H7 (cell line): ENCODE results near the gene EXOC3. TPM values are rescaled to one million over a fixed set of nuclear protein-coding genes. Genes with fewer than 3 reads are reported as not detected.
A peak's percentile ranks its signal among the peaks of the same experiment; 100 is the strongest.

ENCODE experiments used
- DNase-seq: peaks from one replicate; pipeline ENCODE4 v3.0.0; 2012
- H3K27me3 ChIP-seq: 2 replicates; pipeline ENCODE4 v1.6.0; 2011; ENCODE audit warnings: mild to moderate bottlenecking, low read length; ENCODE audit not compliant: control insufficient read depth, insufficient read depth
- H3K36me3 ChIP-seq: replicated peaks from 2 replicates; pipeline ENCODE4 v1.5.1; 2011; ENCODE audit warnings: low read length; ENCODE audit not compliant: control insufficient read depth, insufficient read depth
- H3K4me3 ChIP-seq: 2 replicates; pipeline ENCODE4 v1.5.1; 2011; ENCODE audit warnings: low read depth, mild to moderate bottlenecking, control low read depth, low read length, moderate library complexity; ENCODE audit not compliant: insufficient read depth
- total RNA-seq: library from RNA; depleted of rRNA; stranded (reverse); fragments of >200 nt; shearing (Covaris generic); gene quantifications from 2 replicates; pipeline ENCODE4 v1.2.3, GENCODE V29; 2014

The EXOC3 gene
- total RNA-seq, 1 experiment from 2014 or later, result 24.1 TPM

DNA sequence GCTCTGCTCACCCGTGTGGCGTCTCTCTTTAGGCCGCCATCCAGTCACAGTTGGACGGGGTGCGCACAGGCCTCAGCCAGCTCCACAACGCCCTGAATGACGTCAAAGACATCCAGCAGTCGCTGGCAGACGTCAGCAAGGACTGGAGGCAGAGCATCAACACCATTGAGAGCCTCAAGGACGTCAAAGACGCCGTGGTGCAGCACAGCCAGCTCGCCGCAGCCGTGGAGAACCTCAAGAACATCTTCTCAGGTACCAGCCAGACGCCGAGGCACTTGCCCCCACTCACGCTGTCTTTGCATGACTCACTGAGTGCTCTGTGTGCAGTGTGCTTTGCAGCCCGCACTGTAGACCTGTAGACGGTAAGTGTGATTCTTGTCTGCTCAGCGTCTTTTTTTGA lies 4.5 kb downstream of the EXOC3 start:
- Histone ChIP-seq H3K36me3 (peaks cover 19% of the 10 kb centered on the region), H3K27me3 (no peaks in the 10 kb centered on the region), H3K4me3 (no peak overlapping the region)
- no peak for DNase-seq

DNA sequence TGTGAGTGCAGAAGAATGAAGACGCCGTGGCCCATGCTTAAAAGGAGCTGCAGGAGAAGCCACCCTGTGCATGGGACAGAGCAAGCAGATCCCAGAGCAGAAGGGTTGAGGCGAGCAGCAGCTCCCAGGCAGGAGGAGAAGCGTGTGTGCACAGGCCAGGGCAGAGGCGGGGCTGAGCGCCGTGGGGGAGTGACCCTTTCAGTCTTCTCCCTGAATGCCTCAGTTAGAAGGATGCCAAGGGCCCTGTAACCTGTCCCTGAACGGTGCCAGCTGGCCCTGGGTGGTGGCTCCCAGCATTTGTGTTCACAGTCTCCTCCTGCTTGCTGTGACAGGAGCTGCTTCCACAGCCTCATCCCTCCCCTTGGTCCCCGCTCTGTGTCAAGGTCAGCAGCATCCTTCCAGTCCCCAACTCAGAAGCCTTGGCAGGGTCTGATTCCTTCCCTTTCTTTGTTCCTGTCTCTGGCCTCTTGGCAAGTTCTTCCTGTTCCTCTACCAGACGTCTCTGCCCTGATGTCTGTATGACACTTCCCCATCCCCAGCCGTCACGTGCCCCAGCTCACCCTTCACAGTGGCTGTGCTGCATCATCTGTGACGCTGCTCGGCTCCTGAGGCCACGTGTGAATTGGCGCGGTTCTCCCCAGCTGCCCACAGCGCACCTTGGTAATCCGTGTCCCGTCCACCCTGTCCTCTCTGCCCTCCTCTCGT lies 5.2 kb downstream of the EXOC3 start:
- no peak for DNase-seq
- H3K36me3 ChIP-seq, result peaks cover 22% of the 10 kb centered on the region

GRCh38 chr5:448766-449090 lies 5.8 kb downstream of the EXOC3 start:
- Histone ChIP-seq H3K4me3 (no peak overlapping the region), H3K36me3 (peaks cover 23% of the 10 kb centered on the region), H3K27me3 (no peaks in the 10 kb centered on the region)
- DNase-seq, result no peak

More for the DNA sequence above, 5.2 kb downstream of the EXOC3 start:
- no peak overlapping the region for H3K4me3 ChIP-seq
- no peaks in the 10 kb centered on the region for H3K27me3 ChIP-seq

GRCh38 chr5:449151-449550 lies 6.2 kb downstream of the EXOC3 start:
- Histone ChIP-seq H3K36me3 (peaks cover 26% of the 10 kb centered on the region), H3K27me3 (no peaks in the 10 kb centered on the region), H3K4me3 (no peak overlapping the region)
- DNase-seq, result no peak

DNA sequence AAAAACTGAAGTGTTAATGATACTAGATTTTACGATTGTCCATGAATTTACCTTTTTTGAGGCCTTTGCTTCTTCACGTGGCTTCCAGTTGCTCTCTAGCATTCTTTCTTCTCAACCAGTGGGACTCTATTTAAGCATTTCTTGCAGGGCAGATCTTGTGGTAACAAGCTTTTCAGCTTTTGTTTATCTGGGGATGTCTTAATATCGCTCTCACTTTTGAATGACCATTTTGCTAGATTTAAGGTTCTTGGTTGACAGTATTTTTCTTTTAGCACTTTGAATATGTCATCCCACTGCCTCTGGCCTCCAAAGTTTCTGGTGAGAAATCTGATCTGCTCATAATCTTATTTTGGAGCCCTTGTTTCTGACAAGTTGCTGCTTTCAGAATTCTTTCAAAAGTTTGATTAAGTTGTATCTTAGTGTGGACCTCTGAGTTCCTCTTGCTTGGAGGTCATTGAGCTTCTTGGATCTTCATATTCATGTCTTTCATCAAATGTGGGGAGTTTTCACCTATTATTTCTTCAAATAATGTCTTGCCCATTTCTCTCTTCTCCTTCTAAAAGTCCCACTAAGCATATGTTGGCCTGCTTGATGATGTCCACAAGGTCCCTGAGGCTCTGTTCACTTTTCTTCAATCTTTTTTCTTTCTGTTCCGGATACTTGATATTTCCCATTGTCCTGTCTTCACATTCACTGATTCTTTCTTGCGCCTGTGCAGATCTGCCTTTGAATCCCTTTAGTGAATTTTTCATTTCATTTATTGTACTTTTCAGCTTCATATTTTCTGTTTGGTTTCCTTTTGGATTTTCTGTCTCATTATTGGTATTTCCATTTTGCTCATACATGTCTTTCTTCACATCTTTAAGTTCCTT lies 8.8 kb downstream of the EXOC3 start:
- no peak overlapping the region for H3K4me3 ChIP-seq
- no peak for DNase-seq
- H3K27me3 ChIP-seq, result no peaks in the 10 kb centered on the region
- H3K36me3 ChIP-seq, result peaks cover 28% of the 10 kb centered on the region

GRCh38 chr5:452978-453710 lies 10.2 kb downstream of the EXOC3 start:
- no peaks in the 10 kb centered on the region for H3K27me3 ChIP-seq
- peaks cover 19% of the 10 kb centered on the region for H3K36me3 ChIP-seq
- no peak overlapping the region for H3K4me3 ChIP-seq
- no peak for DNase-seq

DNA sequence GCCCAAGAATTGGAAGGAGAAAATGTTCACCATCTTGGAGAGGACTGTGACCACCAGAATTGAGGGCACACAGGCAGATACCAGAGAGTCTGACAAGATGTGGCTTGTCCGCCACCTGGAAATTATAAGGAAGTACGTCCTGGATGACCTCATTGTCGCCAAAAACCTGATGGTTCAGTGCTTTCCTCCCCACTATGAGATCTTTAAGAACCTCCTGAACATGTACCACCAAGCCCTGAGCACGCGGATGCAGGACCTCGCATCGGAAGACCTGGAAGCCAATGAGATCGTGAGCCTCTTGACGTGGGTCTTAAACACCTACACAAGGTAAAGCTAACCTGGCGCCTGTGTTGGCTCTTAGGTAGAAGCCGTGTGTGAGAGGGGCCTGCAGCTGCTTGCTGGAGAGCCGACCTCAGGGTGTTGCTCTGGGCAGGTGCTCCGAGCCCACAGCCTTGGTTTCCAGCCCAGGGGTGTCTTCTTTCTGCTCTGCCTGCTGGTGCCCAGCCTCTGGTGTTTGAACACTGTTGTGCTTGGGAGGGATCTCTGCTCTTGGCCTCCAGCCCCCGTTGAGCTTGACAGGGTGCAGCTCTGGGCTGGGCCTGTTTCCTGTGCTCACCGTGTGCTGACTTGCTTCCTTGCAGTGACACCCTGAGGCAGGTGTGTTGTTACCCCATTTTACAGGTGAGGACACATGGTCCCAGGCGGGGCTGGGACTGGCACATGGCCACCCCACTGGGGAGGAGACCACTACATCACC lies 10.9 kb downstream of the EXOC3 start:
- no peaks in the 10 kb centered on the region for H3K27me3 ChIP-seq
- no peak overlapping the region for H3K4me3 ChIP-seq
- peaks cover 15% of the 10 kb centered on the region for H3K36me3 ChIP-seq
- DNase-seq, result no peak

GRCh38 chr5:454936-455335 lies 12.0 kb downstream of the EXOC3 start:
- no peaks in the 10 kb centered on the region for H3K27me3 ChIP-seq
- H3K4me3 ChIP-seq, result no peak overlapping the region
- DNase-seq, result peak; percentile 67
- peaks cover 12% of the 10 kb centered on the region for H3K36me3 ChIP-seq

- Histone ChIP-seq H3K4me3 (no peak overlapping the region), H3K27me3 (no peaks in the 10 kb centered on the region), H3K36me3 (peaks cover 12% of the 10 kb centered on the region)
- DNase-seq, result no peak
These were observed 12.8 kb downstream of the EXOC3 start for GRCh38 chr5:455806-456205.

DNA sequence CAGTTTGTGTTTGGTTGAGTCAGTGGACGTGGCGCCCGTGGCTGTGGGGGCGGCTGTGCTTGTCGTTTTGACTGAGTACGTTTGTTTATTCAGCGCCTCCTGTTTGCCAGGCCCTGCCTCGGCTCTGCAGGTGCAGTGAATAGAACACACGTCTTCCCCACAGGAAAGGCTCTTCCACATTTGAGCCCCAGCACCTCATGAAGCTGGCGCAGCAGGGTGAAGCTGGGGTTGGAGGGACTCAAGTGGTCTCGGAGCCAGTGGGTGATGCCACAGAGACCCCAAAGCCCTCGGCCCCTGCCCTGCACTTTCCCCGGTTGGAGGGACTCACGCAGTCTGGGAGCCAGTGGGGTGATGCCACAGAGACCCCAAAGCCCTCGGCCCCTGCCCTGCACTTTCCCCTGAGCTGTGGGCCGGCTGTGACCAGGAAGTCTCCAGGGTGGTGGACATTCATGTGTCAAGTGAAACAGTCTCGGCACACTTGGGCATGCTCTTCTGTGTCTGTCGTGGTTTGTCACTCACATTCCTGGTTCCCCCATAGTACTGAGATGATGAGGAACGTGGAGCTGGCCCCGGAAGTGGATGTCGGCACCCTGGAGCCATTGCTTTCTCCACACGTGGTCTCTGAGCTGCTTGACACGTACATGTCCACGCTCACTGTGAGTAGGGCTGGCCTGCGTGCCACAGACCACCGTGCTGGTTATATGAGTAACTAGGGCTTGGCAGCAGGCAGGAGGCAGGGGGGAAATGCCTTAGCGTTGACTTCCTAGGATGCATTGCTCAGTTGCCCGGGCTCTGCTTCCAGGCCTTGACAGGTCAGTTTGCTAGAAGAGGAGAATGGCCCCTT lies 13.6 kb downstream of the EXOC3 start:
- Histone ChIP-seq H3K27me3 (no peaks in the 10 kb centered on the region), H3K36me3 (peaks cover 12% of the 10 kb centered on the region), H3K4me3 (no peak overlapping the region)
- no peak for DNase-seq

GRCh38 chr5:457195-457961 lies 14.4 kb downstream of the EXOC3 start:
- Histone ChIP-seq H3K4me3 (no peak overlapping the region), H3K27me3 (no peaks in the 10 kb centered on the region), H3K36me3 (peaks cover 13% of the 10 kb centered on the region)
- no peak for DNase-seq

DNA sequence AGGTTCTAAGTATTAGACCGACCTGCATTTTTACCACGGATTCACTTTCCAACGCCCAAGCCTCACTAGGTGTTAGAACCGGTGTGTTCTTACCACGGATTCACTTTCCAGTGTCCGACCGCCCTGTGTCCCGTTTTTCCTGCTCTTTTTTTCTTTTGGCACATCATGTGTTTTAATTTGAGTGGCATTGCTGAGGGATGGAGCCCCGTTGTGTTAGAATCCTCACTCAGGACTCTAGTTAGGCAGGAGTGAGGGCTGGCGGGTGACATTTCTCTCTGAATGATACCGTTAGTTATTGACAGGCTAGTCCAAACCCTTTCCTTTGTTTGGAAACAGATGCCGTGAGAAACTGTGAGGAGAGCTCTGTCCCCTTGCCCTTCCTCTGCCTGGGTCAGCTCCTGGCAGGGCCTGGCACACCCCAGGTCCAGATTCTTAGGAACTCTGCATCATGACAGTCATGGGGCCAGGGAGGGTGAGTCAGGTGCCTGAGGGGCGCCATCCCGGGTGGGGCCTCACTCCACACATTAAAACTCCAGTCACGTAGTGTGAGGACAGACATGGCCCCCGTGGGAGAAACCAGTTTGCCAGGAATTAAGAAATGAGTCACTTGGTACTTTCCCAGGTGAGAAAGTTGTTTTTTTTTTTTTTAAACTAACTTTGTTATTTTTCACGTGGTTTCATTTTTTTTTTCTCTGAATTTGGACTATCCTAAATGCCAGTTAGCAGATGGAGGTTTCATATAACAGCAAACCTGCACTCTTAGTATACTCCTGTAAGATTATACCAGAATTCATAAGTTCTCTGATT lies 15.8 kb downstream of the EXOC3 start:
- H3K36me3 ChIP-seq, result peaks cover 9% of the 10 kb centered on the region
- no peaks in the 10 kb centered on the region for H3K27me3 ChIP-seq
- no peak for DNase-seq
- H3K4me3 ChIP-seq, result no peak overlapping the region
